Activated CD8-positive, alpha-beta memory T cell treated with anti-CD3 and anti-CD28 coated beads, Interleukin-2, amount 10 ng/mL, durations not matched to agents 7 days and 5 days (primary cell): ENCODE results near the gene GDF10. TPM values are rescaled to one million over a fixed set of nuclear protein-coding genes. Genes with fewer than 3 reads are reported as not detected.

ENCODE experiments used
- ATAC-seq: fragments of 150-1000 bp; cut with Tn5 transposase; one replicate; pipeline ENCODE4 v1.10.0; 2021; ENCODE audit warnings: moderate library complexity
- CTCF ChIA-PET: fragments of 350-600 bp; sonication (Branson Sonifier 250); formaldehyde crosslinking; loops from one replicate; lab custom pipeline; 2021; ENCODE audit warnings: antibody characterized with exemption; lab: Charles Lee
- DNase-seq: peaks from one replicate; pipeline ENCODE4 v3.0.0-alpha.2; 2020
- H3K27ac Mint-ChIP-seq: one replicate; pipeline ENCODE4 v1.8.0; 2021; ENCODE audit warnings: mild to moderate bottlenecking, mixed read lengths
- H3K27me3 Mint-ChIP-seq: one replicate; pipeline ENCODE4 v1.8.0; 2021; ENCODE audit warnings: mixed read lengths
- H3K36me3 Mint-ChIP-seq: one replicate; pipeline ENCODE4 v1.8.0; 2021; ENCODE audit warnings: mild to moderate bottlenecking, mixed read lengths
- H3K4me1 Mint-ChIP-seq: one replicate; pipeline ENCODE4 v1.8.0; 2021; ENCODE audit warnings: mixed read lengths
- H3K4me3 Mint-ChIP-seq: one replicate; pipeline ENCODE4 v1.8.0; 2021; ENCODE audit warnings: mild to moderate bottlenecking, moderate library complexity, mixed read lengths
- H3K9me3 Mint-ChIP-seq: one replicate; pipeline ENCODE4 v1.8.0; 2022; ENCODE audit warnings: low read depth, mixed read lengths
- total RNA-seq, 2 experiments: library from RNA; stranded (reverse); gene quantifications; one replicate each; pipeline ENCODE4 v1.2.3, GENCODE V29; 2021

Gene GDF10
- under 1 TPM in 1 of 2 experiments, not detected in 1; 0.45 TPM for total RNA-seq

- Mint-ChIP-seq H3K27ac (peak within 1 kb of the TSS; percentile 8), H3K4me1 (peaks cover 3% of the 10 kb centered on the region), H3K9me3 (no peaks in the 10 kb centered on the region), H3K27me3 (peaks cover 58% of the 10 kb centered on the region), H3K36me3 (no peaks in the 10 kb centered on the region), H3K4me3 (no peak within 1 kb of the TSS)
- DNase-seq (no peak), ATAC-seq (no peak)
- CTCF ChIA-PET: no interaction called here
Observed at GRCh38 chr10:47299611-47300428, at the start of gene GDF10. Gene GDF10, plus strand, starts transcription at chr10:47300197. Its CDS starts 455 bp downstream, at chr10:47300652.

- no peak for ATAC-seq
- H3K4me3 Mint-ChIP-seq: no peak overlapping the region
- CTCF ChIA-PET: no interaction called here
Observed at GRCh38 chr10:47252093-47252780, 47.8 kb upstream of the GDF10 start.

GRCh38 chr10:47253030-47253637 lies 46.9 kb upstream of the GDF10 start:
- CTCF ChIA-PET: no interaction called here
- Mint-ChIP-seq H3K27ac (no peak overlapping the region), H3K36me3 (peaks cover 3% of the 10 kb centered on the region), H3K4me1 (peaks cover 18% of the 10 kb centered on the region), H3K27me3 (no peaks in the 10 kb centered on the region), H3K4me3 (no peak overlapping the region), H3K9me3 (no peaks in the 10 kb centered on the region)
- DNase-seq (peak; percentile 21), ATAC-seq (no peak)

More at GRCh38 chr10:47252093-47252780, 47.8 kb upstream of the GDF10 start:
- H3K9me3 Mint-ChIP-seq: no peaks in the 10 kb centered on the region
- no peak overlapping the region for H3K27ac Mint-ChIP-seq
- peaks cover 9% of the 10 kb centered on the region for H3K4me1 Mint-ChIP-seq
- H3K36me3 Mint-ChIP-seq: peaks cover under 1% of the 10 kb centered on the region
- no peaks in the 10 kb centered on the region for H3K27me3 Mint-ChIP-seq
- peak; percentile 15 for DNase-seq

GRCh38 chr10:47253651-47254375 lies 46.2 kb upstream of the GDF10 start:
- Mint-ChIP-seq H3K36me3 (peaks cover 3% of the 10 kb centered on the region), H3K4me3 (no peak overlapping the region), H3K4me1 (peaks cover 21% of the 10 kb centered on the region), H3K27me3 (no peaks in the 10 kb centered on the region), H3K9me3 (no peaks in the 10 kb centered on the region), H3K27ac (no peak overlapping the region)
- no peak for ATAC-seq
- peak; percentile 19 for DNase-seq
- CTCF ChIA-PET: interaction anchor here (1.2 kb wide), 1 partner anchor 206 kb away, joined by 3 read pairs; no protein-coding TSS in a partner anchor

DNA sequence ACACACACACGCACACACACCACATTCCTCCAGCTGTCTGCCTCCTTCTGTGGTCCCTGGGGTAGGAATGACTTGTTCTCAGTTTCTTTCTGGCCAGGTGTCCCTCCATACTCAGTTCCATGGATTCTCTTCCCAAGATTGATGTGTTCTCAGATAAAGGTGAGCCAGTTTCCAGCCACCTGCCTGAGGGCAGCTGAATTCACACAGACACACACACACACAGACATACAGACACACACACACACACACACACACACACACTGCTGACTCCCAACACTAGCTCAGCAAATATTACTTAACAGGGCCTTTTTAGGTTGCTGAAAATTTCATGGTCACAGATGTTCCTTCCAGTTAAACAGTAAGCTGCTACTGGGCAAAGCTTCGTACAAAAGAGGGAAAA lies 45.4 kb upstream of the GDF10 start:
- peaks cover 3% of the 10 kb centered on the region for H3K36me3 Mint-ChIP-seq
- H3K27ac Mint-ChIP-seq: no peak overlapping the region
- no peak overlapping the region for H3K4me3 Mint-ChIP-seq
- H3K27me3 Mint-ChIP-seq: no peaks in the 10 kb centered on the region
- H3K4me1 Mint-ChIP-seq: peaks cover 21% of the 10 kb centered on the region
- no peaks in the 10 kb centered on the region for H3K9me3 Mint-ChIP-seq
- CTCF ChIA-PET: interaction anchor here (1.1 to 1.2 kb wide), 2 partner anchors 207 to 230 kb away, joined by 3 read pairs; no protein-coding TSS in a partner anchor
- no peak for DNase-seq
- no peak for ATAC-seq

- Mint-ChIP-seq H3K9me3 (no peaks in the 10 kb centered on the region), H3K4me1 (peaks cover 21% of the 10 kb centered on the region), H3K36me3 (peaks cover 3% of the 10 kb centered on the region), H3K27ac (no peak overlapping the region), H3K27me3 (no peaks in the 10 kb centered on the region), H3K4me3 (no peak overlapping the region)
- DNase-seq (peak; percentile 31), ATAC-seq (no peak)
- CTCF ChIA-PET: interaction anchor here (1.1 to 1.2 kb wide), 2 partner anchors 208 to 231 kb away, joined by 3 read pairs; no protein-coding TSS in a partner anchor
Observed at GRCh38 chr10:47255033-47255813, 44.8 kb upstream of the GDF10 start.

GRCh38 chr10:47255866-47256265 lies 44.1 kb upstream of the GDF10 start:
- CTCF ChIA-PET: interaction anchor here (1.1 kb wide), 1 partner anchor 231 kb away, joined by 3 read pairs; no protein-coding TSS in a partner anchor
- H3K27me3 Mint-ChIP-seq: no peaks in the 10 kb centered on the region
- peaks cover 3% of the 10 kb centered on the region for H3K36me3 Mint-ChIP-seq
- H3K4me3 Mint-ChIP-seq: no peak overlapping the region
- peaks cover 27% of the 10 kb centered on the region for H3K4me1 Mint-ChIP-seq
- no peaks in the 10 kb centered on the region for H3K9me3 Mint-ChIP-seq
- peak; percentile 23 for DNase-seq
- H3K27ac Mint-ChIP-seq: no peak overlapping the region
- no peak for ATAC-seq

DNA sequence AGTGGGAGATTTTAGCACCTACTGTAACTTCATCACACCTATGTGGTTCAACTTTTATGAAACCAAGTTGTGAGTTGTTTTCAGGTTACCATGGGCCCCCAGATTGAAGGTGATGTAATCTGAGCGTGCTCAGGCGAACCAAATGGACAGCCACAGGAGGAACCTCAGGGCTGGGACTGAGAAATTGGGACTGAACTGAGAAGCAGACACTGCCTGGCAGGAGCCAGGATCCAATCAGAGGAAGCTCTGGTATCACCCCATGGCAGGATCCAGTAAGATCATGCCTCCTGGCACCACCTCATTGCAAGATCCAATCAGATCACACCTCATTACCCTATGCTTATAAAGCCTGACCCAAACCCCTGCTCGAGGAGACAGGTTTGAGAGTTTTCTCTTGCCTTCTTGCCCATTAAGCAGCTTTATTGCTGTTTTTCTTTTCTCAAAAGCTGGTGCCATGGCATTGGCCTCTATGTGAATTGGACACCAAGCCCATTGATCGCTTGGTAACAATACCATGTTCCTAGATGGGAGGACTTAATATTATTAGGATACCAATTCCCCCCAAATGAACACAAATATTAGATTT lies 43.2 kb upstream of the GDF10 start:
- Mint-ChIP-seq H3K4me1 (peaks cover 37% of the 10 kb centered on the region), H3K9me3 (no peaks in the 10 kb centered on the region), H3K27ac (no peak overlapping the region), H3K36me3 (peaks cover 5% of the 10 kb centered on the region), H3K27me3 (no peaks in the 10 kb centered on the region), H3K4me3 (no peak overlapping the region)
- DNase-seq (peak; percentile 37), ATAC-seq (no peak)
- CTCF ChIA-PET: no interaction called here

DNA sequence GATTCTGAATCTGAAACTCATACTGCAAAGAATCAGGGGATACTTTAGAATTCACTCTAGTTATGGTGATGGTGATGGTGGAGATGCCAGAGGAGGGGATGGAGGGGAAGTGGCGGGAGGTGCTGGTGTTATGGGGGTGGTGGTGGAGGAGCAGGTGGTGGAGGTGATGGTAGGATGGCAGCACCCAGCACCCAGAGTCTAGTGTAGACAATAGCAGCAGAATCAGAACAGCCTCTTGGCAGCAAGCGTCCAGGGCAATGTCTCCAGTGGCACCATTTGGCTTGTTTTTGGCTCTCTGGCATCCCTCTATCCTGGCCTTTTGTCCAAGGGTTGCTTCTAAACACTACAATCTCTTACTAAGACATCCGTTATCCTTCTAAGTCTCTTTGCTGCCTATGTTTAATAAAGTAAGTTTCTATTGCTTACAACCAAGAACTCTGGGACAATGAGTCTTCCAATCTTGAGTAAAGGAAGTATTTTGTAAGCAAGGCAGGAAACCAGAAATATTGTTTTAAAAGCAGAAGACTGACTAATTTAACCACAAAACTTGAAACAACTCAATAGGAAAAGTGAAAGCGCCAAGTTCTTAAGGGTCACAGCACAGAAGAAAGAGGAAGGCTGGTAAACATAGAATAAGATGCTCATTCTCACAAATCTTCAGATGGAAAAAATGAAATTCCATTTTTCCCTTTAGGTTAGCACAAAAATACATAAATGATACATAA lies 42.4 kb upstream of the GDF10 start:
- no peaks in the 10 kb centered on the region for H3K9me3 Mint-ChIP-seq
- CTCF ChIA-PET: no interaction called here
- ATAC-seq (peak; percentile 67), DNase-seq (peak; percentile 39)
- H3K4me1 Mint-ChIP-seq: peaks cover 37% of the 10 kb centered on the region
- no peak overlapping the region for H3K4me3 Mint-ChIP-seq
- H3K36me3 Mint-ChIP-seq: peaks cover 5% of the 10 kb centered on the region
- H3K27ac Mint-ChIP-seq: peak overlapping the region; percentile 66
- H3K27me3 Mint-ChIP-seq: no peaks in the 10 kb centered on the region

DNA sequence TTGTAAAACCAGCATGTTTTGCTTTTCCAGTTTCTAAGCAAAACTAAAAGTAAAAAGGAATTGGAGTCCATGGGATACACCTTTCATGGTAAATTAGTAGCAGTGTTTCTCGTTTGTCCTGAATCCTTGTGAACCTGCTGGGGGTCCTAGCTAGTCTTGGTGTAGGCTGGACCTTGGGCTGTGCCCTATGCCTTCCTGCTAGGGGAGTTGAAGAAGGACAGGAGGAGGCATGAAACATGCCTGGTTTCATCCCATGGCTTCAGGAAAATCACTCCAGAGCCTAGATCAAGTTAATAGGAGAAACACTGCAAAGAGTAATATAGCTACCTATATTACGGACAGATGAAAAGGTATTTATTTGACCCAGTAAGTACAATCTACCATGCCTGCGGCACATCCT lies 41.1 kb upstream of the GDF10 start:
- H3K9me3 Mint-ChIP-seq: no peaks in the 10 kb centered on the region

DNA sequence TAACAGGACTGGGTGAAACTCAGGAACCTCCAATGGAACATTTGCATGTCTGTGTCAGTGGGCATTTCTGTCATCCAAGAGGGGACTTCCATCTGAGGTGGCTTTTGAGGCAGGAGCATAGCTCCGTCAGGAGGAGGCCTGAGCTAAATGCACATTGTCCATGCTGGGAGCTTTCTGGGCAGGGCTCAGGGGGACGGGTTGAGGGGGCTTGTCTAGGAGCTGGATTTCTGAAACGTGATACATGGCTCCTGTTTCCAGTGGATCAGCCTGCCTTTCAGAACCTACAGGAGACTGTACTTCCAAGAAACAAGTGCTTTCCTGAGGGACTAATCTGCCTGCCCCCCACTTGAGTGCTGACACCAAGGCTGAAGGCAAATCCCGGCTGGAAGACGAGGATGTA lies 40.5 kb upstream of the GDF10 start:
- Mint-ChIP-seq H3K4me3 (no peak overlapping the region), H3K4me1 (peaks cover 39% of the 10 kb centered on the region), H3K27ac (no peak overlapping the region), H3K36me3 (peaks cover 5% of the 10 kb centered on the region), H3K9me3 (no peaks in the 10 kb centered on the region), H3K27me3 (no peaks in the 10 kb centered on the region)
- DNase-seq: peak; percentile 26
- CTCF ChIA-PET: interaction anchor here (1.3 to 1.5 kb wide), 3 partner anchors 9 to 211 kb away, joined by 3 read pairs; no protein-coding TSS in a partner anchor
- ATAC-seq: no peak

More for the DNA sequence above, 41.1 kb upstream of the GDF10 start:
- ATAC-seq (no peak), DNase-seq (peak; percentile 33)
- peaks cover 38% of the 10 kb centered on the region for H3K4me1 Mint-ChIP-seq
- H3K36me3 Mint-ChIP-seq: peaks cover 5% of the 10 kb centered on the region
- H3K27ac Mint-ChIP-seq: no peak overlapping the region
- CTCF ChIA-PET: interaction anchor here (1.3 to 1.5 kb wide), 3 partner anchors 8 to 211 kb away, joined by 3 read pairs; no protein-coding TSS in a partner anchor
- H3K27me3 Mint-ChIP-seq: no peaks in the 10 kb centered on the region
- H3K4me3 Mint-ChIP-seq: no peak overlapping the region
